GM10248 (cell line): ENCODE data around the gene TLCD1.

Experiments
- CTCF ChIA-PET: fragments of 300-600 bp; sonication (Branson Sonifier 250); formaldehyde crosslinking; extraction: SDS; loops from one replicate; lab custom pipeline; 2021; ENCODE audit warnings: antibody characterized with exemption; lab: Yijun Ruan, JAX
- POLR2A ChIA-PET: fragments of 350-650 bp; sonication (Branson Sonifier 250); formaldehyde crosslinking; extraction: SDS; loops from one replicate; lab custom pipeline; 2020; ENCODE audit warnings: antibody characterized with exemption; lab: Yijun Ruan, JAX
- DNase-seq: peaks from one replicate; pipeline ENCODE4 v3.0.0; 2012; ENCODE audit errors: extremely low spot score
- TF ChIP-seq, protein P1 (sequence below): IDR thresholded peaks from 2 replicates; pipeline ENCODE4 v1.5.1; 2012; ENCODE audit warnings: mild to moderate bottlenecking, low read depth; ENCODE audit errors: extremely low read depth, missing control alignments, control extremely low read depth

The TLCD1 gene, protein sequence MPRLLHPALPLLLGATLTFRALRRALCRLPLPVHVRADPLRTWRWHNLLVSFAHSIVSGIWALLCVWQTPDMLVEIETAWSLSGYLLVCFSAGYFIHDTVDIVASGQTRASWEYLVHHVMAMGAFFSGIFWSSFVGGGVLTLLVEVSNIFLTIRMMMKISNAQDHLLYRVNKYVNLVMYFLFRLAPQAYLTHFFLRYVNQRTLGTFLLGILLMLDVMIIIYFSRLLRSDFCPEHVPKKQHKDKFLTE

DNA sequence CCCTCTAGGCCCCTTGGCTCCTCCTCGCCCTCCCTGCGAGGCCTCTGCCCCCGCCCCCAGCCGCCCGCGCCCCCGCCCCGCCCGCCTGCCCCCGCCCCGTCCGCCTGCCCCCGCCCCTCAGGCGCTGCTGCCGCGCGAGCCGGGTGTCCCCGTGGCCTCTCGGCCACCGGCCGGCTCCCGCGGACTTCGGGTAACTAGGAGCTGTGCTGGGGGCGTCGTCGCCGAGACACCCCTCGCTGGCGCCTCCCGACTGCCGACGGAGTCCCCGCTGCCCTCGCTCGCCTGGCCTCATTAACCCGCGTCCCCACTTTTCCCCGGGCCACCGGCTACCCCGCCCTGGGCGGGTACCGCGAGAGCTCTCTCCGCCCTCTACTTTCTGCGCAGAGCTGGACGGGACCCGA, at the start of gene TLCD1:
TLCD1 (minus strand) TSS at position 8 of the 401 bp plus-strand sequence. CDS start 136 bp downstream, outside the sequence.
- TF ChIP-seq, protein P1, sequence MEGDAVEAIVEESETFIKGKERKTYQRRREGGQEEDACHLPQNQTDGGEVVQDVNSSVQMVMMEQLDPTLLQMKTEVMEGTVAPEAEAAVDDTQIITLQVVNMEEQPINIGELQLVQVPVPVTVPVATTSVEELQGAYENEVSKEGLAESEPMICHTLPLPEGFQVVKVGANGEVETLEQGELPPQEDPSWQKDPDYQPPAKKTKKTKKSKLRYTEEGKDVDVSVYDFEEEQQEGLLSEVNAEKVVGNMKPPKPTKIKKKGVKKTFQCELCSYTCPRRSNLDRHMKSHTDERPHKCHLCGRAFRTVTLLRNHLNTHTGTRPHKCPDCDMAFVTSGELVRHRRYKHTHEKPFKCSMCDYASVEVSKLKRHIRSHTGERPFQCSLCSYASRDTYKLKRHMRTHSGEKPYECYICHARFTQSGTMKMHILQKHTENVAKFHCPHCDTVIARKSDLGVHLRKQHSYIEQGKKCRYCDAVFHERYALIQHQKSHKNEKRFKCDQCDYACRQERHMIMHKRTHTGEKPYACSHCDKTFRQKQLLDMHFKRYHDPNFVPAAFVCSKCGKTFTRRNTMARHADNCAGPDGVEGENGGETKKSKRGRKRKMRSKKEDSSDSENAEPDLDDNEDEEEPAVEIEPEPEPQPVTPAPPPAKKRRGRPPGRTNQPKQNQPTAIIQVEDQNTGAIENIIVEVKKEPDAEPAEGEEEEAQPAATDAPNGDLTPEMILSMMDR, result no peak
- peak; percentile 82 for DNase-seq
- CTCF ChIA-PET, result interaction anchor here (0.7 to 7.0 kb wide), 56 partner anchors 9 to 398 kb away, joined by 3 to 472 read pairs (median 8); partner anchors contain the start of genes DHRS13, ERAL1, FAM222B and PHF12
- POLR2A ChIA-PET, result interaction anchor here (0.6 to 3.8 kb wide), 17 partner anchors 9 to 423 kb away, joined by 3 to 90 read pairs (median 7); partner anchors contain the start of genes PHF12 and TRAF4

DNA sequence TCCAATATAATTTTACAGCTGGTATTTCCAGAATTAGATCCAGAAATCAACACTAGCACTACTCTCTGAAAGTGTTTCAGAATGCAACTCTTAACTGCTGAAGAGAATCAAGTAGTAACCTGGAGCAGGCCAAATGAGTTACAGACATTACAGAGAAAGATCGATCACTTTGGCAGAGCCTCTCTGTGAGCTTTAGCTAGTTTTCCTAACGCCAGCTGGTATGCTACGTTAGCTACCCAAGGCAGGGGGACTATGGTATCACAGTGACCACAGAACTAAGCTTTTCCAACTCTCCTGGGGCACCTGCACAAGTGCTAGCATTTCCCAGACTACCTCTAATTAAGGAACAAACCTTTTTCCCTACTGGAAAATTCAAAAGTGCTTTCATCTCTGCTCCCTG, 48.2 kb upstream of the TLCD1 start:
- CTCF ChIA-PET, result interaction anchor here (1.3 to 6.8 kb wide), 4 partner anchors 10 to 74 kb away, joined by 5 to 94 read pairs (median 9); partner anchors contain the start of gene TLCD1
- no peak for DNase-seq
- TF ChIP-seq, protein P1, result no peak
- POLR2A ChIA-PET, result no interaction called here

DNA sequence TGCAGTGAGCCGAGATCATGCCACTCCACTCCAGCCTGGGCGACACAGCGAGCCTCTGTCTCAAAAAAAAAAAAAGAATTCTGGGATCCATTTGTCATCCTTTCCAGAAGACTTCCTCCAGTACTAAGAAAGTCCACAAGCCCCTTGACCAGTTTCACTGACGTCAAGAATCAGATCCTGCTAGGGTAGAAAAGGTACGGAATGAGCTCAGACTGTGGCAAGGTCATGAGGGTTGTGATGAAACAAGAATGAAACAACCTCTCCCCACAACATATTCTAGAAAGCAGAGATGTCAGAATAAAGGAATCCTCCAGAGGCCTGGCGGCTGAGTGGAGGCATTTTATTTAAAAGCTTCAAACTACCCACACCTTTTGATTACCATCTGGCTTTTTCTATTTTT, 47.7 kb upstream of the TLCD1 start:
- CTCF ChIA-PET, result interaction anchor here (1.3 to 6.8 kb wide), 4 partner anchors 10 to 75 kb away, joined by 5 to 94 read pairs (median 9); partner anchors contain the start of gene TLCD1
- TF ChIP-seq, protein P1, result no peak
- no peak for DNase-seq
- POLR2A ChIA-PET, result no interaction called here

DNA sequence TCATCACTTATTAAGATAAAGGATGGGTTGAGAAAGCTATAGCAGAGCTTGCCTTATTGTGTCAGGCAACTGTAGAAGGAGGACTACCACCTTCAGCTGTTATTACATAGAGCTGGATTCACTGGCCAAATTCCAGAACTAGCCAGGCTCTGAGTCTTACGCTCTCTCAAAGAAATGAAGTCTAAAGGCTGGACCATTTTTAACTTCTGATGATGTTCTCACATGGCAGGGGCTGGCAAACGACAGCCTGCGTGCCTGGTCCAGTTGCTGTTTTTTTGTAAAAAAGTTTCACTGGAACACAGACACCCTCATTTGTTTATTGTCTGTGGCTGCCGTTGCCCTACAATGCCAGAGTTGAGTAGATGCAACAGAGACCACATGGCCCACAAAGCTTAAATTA, 39.0 kb upstream of the TLCD1 start:
- ChIA-PET CTCF (interaction anchor here (1.1 to 7.2 kb wide), 25 partner anchors 9 to 200 kb away, joined by 3 to 210 read pairs (median 13); partner anchors contain the start of genes DHRS13, FAM222B, FLOT2 and NEK8), POLR2A (no interaction called here)
- no peak for DNase-seq
- TF ChIP-seq, protein P1, result no peak

DNA sequence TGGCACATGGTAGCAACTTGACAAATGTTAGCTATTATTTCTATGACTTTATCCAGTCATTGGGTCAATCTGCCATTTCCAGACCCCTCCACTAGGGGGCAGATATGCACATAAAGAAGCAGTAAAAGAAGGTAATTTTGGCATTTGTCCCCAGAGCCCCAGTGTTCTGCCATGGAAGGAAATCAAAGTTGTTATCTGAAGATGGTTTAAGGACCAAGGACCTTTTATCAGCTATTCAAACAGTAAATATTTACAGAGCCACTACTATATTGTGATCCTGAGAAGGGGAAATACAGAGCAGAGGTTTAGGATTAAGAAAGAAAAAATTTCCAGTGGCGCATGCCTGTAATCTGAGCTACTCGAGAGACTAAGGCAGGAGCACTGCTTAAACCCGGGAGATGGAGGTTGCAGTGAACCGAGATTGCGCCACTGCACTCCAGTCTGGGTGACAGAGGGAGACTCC, 37.8 kb upstream of the TLCD1 start:
- DNase-seq, result peak; percentile 71
- CTCF ChIA-PET, result interaction anchor here (0.6 to 7.2 kb wide), 68 partner anchors 10 to 453 kb away, joined by 3 to 210 read pairs (median 6); partner anchors contain the start of genes BLTP2, DHRS13, FAM222B and FLOT2
- TF ChIP-seq, protein P1, result peak; percentile 77
- POLR2A ChIA-PET, result interaction anchor here (3.8 kb wide), 1 partner anchor 37 kb away, joined by 16 read pairs; the partner anchor contains the start of gene TLCD1

DNA sequence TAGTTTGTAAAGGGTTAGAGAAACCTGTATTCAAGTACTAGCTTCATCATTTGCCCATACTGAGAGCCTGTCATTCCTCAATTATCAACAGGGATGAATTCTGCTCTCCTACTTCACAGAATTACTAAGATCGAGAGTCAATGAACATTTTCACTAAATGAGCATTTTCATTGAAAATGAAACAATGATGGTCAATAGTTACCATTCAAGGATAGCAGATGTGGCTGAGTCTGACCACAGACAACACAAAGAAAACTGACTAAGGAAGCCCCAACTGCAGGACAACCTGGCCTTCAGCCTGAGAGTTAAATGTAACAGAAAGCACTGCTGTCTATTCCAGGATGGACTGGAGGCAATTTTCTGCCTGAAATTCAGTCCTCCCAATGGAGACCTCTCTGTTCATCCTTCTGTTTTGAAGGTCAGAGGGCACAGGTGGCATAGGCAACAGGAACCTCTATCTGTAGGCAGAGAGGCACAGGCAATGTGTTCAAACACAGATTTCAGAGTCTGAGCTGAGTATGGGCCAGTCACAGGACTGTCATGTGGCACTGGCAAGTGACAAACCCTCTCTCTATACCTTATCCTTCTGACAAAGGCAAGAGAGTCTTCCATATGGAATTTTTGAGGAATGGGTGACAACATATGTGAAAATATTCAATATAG, 37.2 kb upstream of the TLCD1 start:
- CTCF ChIA-PET, result interaction anchor here (0.6 to 7.2 kb wide), 68 partner anchors 10 to 454 kb away, joined by 3 to 210 read pairs (median 6); partner anchors contain the start of genes BLTP2, DHRS13, FLOT2 and NEK8
- POLR2A ChIA-PET, result interaction anchor here (3.8 kb wide), 1 partner anchor 36 kb away, joined by 16 read pairs; the partner anchor contains the start of gene TLCD1
- TF ChIP-seq, protein P1, result no peak
- DNase-seq, result peak; percentile 55
